ENCODE results near the gene ABCA2. TPM values are rescaled to one million over a fixed set of nuclear protein-coding genes. Genes with fewer than 3 reads are reported as not detected.

The ABCA2 gene
- total and polyA plus RNA-seq, 9 of the 15 experiments (the other 6 are each of a cell fraction or from before 2014, with no cell fraction given): 0.69 to 16.3 (median 6.1) TPM; not detected in 2

DNA sequence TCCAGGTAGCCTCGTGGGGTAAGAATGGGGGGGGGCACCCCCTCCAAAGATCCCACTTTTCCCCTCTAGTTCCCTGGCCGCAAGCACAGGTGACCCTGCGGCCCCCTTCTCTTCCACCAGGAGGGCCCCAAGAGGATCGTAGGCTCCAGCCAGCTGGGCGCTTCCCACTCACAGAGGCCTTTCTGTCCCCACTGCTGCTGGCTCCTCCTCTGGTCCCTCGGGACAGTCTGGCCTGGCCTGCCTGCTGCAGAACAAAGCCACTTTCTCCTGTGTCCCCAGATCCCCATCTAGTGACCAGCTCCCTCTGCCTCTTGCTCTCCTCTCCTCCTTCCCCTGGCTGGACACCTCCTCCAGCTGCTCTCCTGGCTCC is 42.9 kb upstream of the ABCA2 start (continued):
- TF ChIP-seq, protein P1, sequence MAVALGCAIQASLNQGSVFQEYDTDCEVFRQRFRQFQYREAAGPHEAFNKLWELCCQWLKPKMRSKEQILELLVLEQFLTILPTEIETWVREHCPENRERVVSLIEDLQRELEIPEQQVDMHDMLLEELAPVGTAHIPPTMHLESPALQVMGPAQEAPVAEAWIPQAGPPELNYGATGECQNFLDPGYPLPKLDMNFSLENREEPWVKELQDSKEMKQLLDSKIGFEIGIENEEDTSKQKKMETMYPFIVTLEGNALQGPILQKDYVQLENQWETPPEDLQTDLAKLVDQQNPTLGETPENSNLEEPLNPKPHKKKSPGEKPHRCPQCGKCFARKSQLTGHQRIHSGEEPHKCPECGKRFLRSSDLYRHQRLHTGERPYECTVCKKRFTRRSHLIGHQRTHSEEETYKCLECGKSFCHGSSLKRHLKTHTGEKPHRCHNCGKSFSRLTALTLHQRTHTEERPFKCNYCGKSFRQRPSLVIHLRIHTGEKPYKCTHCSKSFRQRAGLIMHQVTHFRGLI (CRISPR knock-in tag; IDR thresholded peaks at IDR 0.05): no peak
- TF ChIP-seq PHF21A (IDR thresholded peaks at IDR 0.05; ENCODE audit: borderline replicate concordance, low read depth): no peak
- TF ChIP-seq BRCA1 (IDR thresholded peaks at IDR 0.05): no peak
- 0 out of 2 replicates have a peak, but pooled peaks have one; percentile 26 for TF ChIP-seq BRCA1 (CRISPR knock-in tag; IDR thresholded peaks at IDR 0.05)
- TF ChIP-seq POLR3G (IDR thresholded peaks at IDR 0.05; ENCODE audit: extremely low read depth, insufficient read length, insufficient replicate concordance): no peak
- TF ChIP-seq POLR2AphosphoS5 (IDR thresholded peaks at IDR 0.05; ENCODE audit: control insufficient read depth, insufficient read depth, low read depth, low read length): no peak
- 0 out of 2 replicates have a peak, but pooled peaks have one; percentile 7 for TF ChIP-seq TCF3 (CRISPR knock-in tag; IDR thresholded peaks at IDR 0.05)
- TF ChIP-seq FOXK2 (conservative IDR thresholded peaks at IDR 0.05 in 1 of 2, IDR thresholded peaks at IDR 0.05 in 1 of 2; ENCODE audit: low read depth in 2 of 2): no peak
- TF ChIP-seq E2F3 (CRISPR knock-in tag; IDR thresholded peaks at IDR 0.05): no peak
- no peak; a peak in 1 of 4 replicates for TF ChIP-seq NRF1 (conservative IDR thresholded peaks at IDR 0.05 in 1 of 2, IDR thresholded peaks at IDR 0.05 in 1 of 2)
- TF ChIP-seq, protein P2, sequence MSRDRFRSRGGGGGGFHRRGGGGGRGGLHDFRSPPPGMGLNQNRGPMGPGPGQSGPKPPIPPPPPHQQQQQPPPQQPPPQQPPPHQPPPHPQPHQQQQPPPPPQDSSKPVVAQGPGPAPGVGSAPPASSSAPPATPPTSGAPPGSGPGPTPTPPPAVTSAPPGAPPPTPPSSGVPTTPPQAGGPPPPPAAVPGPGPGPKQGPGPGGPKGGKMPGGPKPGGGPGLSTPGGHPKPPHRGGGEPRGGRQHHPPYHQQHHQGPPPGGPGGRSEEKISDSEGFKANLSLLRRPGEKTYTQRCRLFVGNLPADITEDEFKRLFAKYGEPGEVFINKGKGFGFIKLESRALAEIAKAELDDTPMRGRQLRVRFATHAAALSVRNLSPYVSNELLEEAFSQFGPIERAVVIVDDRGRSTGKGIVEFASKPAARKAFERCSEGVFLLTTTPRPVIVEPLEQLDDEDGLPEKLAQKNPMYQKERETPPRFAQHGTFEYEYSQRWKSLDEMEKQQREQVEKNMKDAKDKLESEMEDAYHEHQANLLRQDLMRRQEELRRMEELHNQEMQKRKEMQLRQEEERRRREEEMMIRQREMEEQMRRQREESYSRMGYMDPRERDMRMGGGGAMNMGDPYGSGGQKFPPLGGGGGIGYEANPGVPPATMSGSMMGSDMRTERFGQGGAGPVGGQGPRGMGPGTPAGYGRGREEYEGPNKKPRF (IDR thresholded peaks at IDR 0.05; ENCODE audit: low read depth, low read length): no peak
- TF ChIP-seq, protein P3, sequence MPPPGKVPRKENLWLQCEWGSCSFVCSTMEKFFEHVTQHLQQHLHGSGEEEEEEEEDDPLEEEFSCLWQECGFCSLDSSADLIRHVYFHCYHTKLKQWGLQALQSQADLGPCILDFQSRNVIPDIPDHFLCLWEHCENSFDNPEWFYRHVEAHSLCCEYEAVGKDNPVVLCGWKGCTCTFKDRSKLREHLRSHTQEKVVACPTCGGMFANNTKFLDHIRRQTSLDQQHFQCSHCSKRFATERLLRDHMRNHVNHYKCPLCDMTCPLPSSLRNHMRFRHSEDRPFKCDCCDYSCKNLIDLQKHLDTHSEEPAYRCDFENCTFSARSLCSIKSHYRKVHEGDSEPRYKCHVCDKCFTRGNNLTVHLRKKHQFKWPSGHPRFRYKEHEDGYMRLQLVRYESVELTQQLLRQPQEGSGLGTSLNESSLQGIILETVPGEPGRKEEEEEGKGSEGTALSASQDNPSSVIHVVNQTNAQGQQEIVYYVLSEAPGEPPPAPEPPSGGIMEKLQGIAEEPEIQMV (tag; conservative IDR thresholded peaks at IDR 0.05; ENCODE audit: low read depth): no peak
- TF ChIP-seq RB1 (IDR thresholded peaks at IDR 0.05; ENCODE audit: low read depth): peak; percentile 21; the same call in 1 of the 2 replicates
- no peak for TF ChIP-seq PHB (CRISPR knock-in tag; IDR thresholded peaks at IDR 0.05)
- TF ChIP-seq, protein P4, sequence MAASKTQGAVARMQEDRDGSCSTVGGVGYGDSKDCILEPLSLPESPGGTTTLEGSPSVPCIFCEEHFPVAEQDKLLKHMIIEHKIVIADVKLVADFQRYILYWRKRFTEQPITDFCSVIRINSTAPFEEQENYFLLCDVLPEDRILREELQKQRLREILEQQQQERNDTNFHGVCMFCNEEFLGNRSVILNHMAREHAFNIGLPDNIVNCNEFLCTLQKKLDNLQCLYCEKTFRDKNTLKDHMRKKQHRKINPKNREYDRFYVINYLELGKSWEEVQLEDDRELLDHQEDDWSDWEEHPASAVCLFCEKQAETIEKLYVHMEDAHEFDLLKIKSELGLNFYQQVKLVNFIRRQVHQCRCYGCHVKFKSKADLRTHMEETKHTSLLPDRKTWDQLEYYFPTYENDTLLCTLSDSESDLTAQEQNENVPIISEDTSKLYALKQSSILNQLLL (CRISPR knock-in tag; IDR thresholded peaks at IDR 0.05; ENCODE audit: borderline replicate concordance): no peak
- TF ChIP-seq KAT7 (CRISPR knock-in tag; IDR thresholded peaks at IDR 0.05; ENCODE audit: borderline replicate concordance): peak; percentile 83; the same call in 1 of the 2 replicates
